ENCODE data around the gene B4GALNT4.

- TF ChIP-seq EZH2 (IDR thresholded peaks at IDR 0.05) (no peak), CTCF (IDR thresholded peaks at IDR 0.05) (no peak)
These were observed 10.1 kb upstream of the B4GALNT4 start for GRCh38 chr11:359181-359714.

Measured in neural progenitor cell (in vitro differentiated cells).